Calu3 (cell line): ENCODE data around the gene RNF8. TPM values are rescaled to one million over a fixed set of nuclear protein-coding genes. Genes with fewer than 3 reads are reported as not detected.
"Not testable (repeated sequence)": the region's sequence is repeated elsewhere in the genome, so short reads cannot be mapped to it uniquely, and the experiment has no call there.

ENCODE experiments used
- BruUV-seq: library from RNA; stranded (reverse); fragments of 400-500 nt; replicated peaks from 2 replicates; lab custom pipeline; 2021; lab: Mats Ljungman, UMichigan
- CTCF ChIA-PET: fragments of 300-600 bp; sonication (Branson Sonifier 250); formaldehyde crosslinking; loops from one replicate; lab custom pipeline; 2022; ENCODE audit warnings: antibody characterized with exemption; lab: Charles Lee
- DNase-seq: peaks from one replicate; pipeline ENCODE4 v3.0.0; 2022
- H3K27ac Mint-ChIP-seq: one replicate; pipeline ENCODE4 v1.8.0; 2022; ENCODE audit warnings: mixed read lengths; ENCODE audit not compliant: unreplicated experiment
- H3K27me3 Mint-ChIP-seq: one replicate; pipeline ENCODE4 v1.8.0; 2022; ENCODE audit warnings: mixed read lengths; ENCODE audit not compliant: unreplicated experiment
- H3K36me3 Mint-ChIP-seq: one replicate; pipeline ENCODE4 v1.8.0; 2022; ENCODE audit warnings: mild to moderate bottlenecking, moderate library complexity, mixed read lengths; ENCODE audit not compliant: insufficient read depth, unreplicated experiment
- H3K4me1 Mint-ChIP-seq: one replicate; pipeline ENCODE4 v1.8.0; 2022; ENCODE audit warnings: mild to moderate bottlenecking, low read depth, mixed read lengths; ENCODE audit not compliant: unreplicated experiment
- H3K4me3 Mint-ChIP-seq: one replicate; pipeline ENCODE4 v1.8.0; 2022; ENCODE audit warnings: mild to moderate bottlenecking, low read depth, moderate library complexity, mixed read lengths; ENCODE audit not compliant: unreplicated experiment
- H3K9me3 Mint-ChIP-seq: one replicate; pipeline ENCODE4 v1.8.0; 2022; ENCODE audit warnings: low read depth, mixed read lengths; ENCODE audit not compliant: unreplicated experiment
- CTCF ChIP-seq: fragments of 200-600 bp; IDR thresholded peaks from one replicate; pipeline ENCODE4 v1.8.0; 2022; ENCODE audit warnings: antibody characterized with exemption; ENCODE audit not compliant: unreplicated experiment
- intact Hi-C: fragments of 100-400 bp; cut with micrococcal nuclease; formaldehyde crosslinking; loops from one replicate; pipeline ENCODE4 v1.10.0; 2022; ENCODE audit not compliant: unreplicated experiment
- total RNA-seq: library from RNA; stranded (reverse); gene quantifications from 2 replicates; pipeline ENCODE4 v1.2.3, GENCODE V29; 2022

The RNF8 gene
- total RNA-seq, 1 experiment from 2014 or later: 17.1 TPM

GRCh38 chr6:37344308-37344707, 9.5 kb upstream of the RNF8 start:
- Mint-ChIP-seq H3K27me3 (peaks cover 13% of the 10 kb centered on the region), H3K9me3 (peaks cover 3% of the 10 kb centered on the region), H3K27ac (no peak overlapping the region), H3K4me1 (no peaks in the 10 kb centered on the region), H3K4me3 (no peak overlapping the region), H3K36me3 (no peaks in the 10 kb centered on the region)
- no peak for DNase-seq
- CTCF ChIA-PET: no interaction called here
- no peak for TF ChIP-seq CTCF
- intact Hi-C loops: no loop called here
- BruUV-seq: no TSS peak

GRCh38 chr6:37345804-37346203, 8.0 kb upstream of the RNF8 start:
- H3K36me3 Mint-ChIP-seq, DNase-seq, intact Hi-C loops, BruUV-seq, H3K27ac Mint-ChIP-seq, CTCF ChIA-PET, H3K9me3 Mint-ChIP-seq, H3K4me3 Mint-ChIP-seq, H3K4me1 Mint-ChIP-seq: not testable (repeated sequence)
- H3K27me3 Mint-ChIP-seq: peaks cover 13% of the 10 kb centered on the region

GRCh38 chr6:37347177-37347576, 6.6 kb upstream of the RNF8 start:
- H3K36me3 Mint-ChIP-seq: no peaks in the 10 kb centered on the region
- H3K9me3 Mint-ChIP-seq: peaks cover 3% of the 10 kb centered on the region
- no peak for TF ChIP-seq CTCF
- no peak overlapping the region for H3K4me3 Mint-ChIP-seq
- H3K27ac Mint-ChIP-seq: no peak overlapping the region
- BruUV-seq: no TSS peak
- intact Hi-C loops: no loop called here
- H3K4me1 Mint-ChIP-seq: no peaks in the 10 kb centered on the region
- peaks cover 13% of the 10 kb centered on the region for H3K27me3 Mint-ChIP-seq
- CTCF ChIA-PET: no interaction called here
- no peak for DNase-seq

- Mint-ChIP-seq H3K27ac (no peak overlapping the region), H3K27me3 (peaks cover 13% of the 10 kb centered on the region), H3K36me3 (no peaks in the 10 kb centered on the region), H3K4me1 (no peaks in the 10 kb centered on the region), H3K4me3 (no peak overlapping the region), H3K9me3 (peaks cover 3% of the 10 kb centered on the region)
- CTCF ChIA-PET: interaction anchor here (0.7 kb wide), 1 partner anchor 691 kb away, joined by 3 read pairs; no protein-coding TSS in a partner anchor
- no peak for TF ChIP-seq CTCF
- intact Hi-C loops: no loop called here
- DNase-seq: no peak
- BruUV-seq: no TSS peak
Observed at GRCh38 chr6:37347670-37348111, 6.1 kb upstream of the RNF8 start.

GRCh38 chr6:37351027-37351426, 2.8 kb upstream of the RNF8 start:
- BruUV-seq: no TSS peak
- H3K27ac Mint-ChIP-seq: no peak overlapping the region
- H3K4me3 Mint-ChIP-seq: no peak overlapping the region
- H3K36me3 Mint-ChIP-seq: peaks cover 20% of the 10 kb centered on the region
- H3K27me3 Mint-ChIP-seq: no peaks in the 10 kb centered on the region
- CTCF ChIA-PET: no interaction called here
- TF ChIP-seq CTCF: no peak
- intact Hi-C loops: no loop called here
- no peak for DNase-seq
- H3K9me3 Mint-ChIP-seq: peaks cover 3% of the 10 kb centered on the region
- H3K4me1 Mint-ChIP-seq: peaks cover 19% of the 10 kb centered on the region
